Measurements from ENCODE around the gene KCNH2.

The KCNH2 gene

GRCh38 chr7:150974468-150975391, 3.4 kb downstream of the KCNH2 start:
- peak; percentile 81 for DNase-seq

DNA sequence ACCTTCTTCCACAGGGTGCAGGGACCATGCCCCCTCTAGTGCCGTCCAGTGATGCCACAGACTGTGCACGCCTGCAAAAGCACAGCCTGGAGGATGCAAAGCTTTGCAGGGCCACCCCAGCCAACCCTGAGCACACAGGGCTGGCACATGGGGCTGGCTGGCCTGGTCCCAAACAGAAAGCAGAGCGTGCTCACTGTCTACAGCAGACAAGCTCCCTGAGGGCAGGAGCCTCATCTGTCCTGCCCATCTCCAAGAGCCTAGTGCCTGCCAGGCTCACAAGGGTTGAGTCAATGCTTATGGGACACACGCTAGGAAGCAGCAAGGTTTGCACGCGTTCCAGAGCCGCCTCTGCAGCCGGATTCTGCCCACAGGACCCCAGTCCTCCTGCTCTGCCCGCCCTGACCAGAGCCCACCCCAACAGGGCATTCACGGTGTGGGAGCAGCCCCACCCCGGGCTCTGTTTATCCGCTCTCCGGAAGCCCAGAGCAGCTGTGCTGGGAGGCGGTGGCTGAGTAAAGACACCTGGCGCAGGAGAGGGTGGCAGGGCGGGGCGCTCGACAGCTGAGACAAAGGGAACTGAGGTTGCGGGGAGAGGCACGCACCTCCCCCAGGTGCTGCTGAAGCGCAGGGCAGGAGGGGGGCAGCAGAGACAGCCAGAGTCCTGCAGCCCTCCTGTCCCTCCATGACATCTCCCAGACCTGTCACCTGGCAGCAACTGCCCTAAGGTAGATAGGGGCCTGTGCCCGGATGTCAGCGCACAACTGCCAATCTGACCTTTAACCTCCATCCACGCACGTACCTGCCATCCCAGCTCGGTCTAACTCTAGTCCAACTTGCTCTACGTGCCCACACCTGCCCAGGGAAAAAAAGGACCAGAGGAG, 4.3 kb downstream of the KCNH2 start:
- DNase-seq: peak; percentile 40

- DNase-seq: no peak
Measured at GRCh38 chr7:150972741-150973140, 5.4 kb downstream of the KCNH2 start.

GRCh38 chr7:150972023-150972468, 6.1 kb downstream of the KCNH2 start:
- no peak for DNase-seq

DNA sequence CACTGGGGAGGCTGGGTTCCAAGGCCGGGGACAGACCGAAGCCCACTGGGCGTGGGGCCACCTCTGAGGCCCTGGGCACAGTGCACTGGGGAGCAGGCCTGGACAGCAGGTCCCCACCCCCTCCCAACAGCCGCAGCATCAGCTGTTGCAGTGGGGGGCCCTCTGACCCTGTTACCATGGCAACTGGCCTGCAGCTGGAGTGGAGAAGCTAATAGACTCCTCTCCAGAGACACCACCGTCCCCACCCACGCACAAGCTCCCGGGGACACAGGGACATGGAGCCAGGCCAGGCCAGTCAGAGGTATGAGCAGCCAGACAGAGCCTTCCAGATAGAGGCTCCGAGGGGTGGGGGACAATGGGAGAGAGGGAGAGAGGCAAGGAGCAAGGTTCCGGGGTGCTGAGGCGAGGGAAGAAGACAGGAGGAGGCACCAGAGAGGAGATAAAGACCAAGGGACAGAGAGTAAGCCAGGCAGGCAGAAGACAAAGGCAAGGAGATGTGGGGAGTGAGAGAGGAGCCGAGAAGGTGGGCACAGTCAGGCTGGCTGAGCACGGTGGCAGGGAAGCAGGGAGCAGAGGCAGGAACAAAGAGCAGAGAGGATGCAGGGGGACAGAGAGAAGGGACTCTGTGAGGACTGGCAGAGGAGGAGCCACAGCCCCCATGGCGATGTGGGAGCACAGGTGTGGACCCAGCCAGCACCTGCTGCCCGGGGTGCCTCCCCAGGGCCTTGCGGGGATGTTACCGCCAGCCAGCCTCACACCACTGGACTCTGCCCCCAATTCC, 6.7 kb downstream of the KCNH2 start:
- no peak for DNase-seq

GRCh38 chr7:150970424-150970823, 7.7 kb downstream of the KCNH2 start:
- no peak for DNase-seq

GRCh38 chr7:150969475-150969874, 8.6 kb downstream of the KCNH2 start:
- no peak for DNase-seq

DNA sequence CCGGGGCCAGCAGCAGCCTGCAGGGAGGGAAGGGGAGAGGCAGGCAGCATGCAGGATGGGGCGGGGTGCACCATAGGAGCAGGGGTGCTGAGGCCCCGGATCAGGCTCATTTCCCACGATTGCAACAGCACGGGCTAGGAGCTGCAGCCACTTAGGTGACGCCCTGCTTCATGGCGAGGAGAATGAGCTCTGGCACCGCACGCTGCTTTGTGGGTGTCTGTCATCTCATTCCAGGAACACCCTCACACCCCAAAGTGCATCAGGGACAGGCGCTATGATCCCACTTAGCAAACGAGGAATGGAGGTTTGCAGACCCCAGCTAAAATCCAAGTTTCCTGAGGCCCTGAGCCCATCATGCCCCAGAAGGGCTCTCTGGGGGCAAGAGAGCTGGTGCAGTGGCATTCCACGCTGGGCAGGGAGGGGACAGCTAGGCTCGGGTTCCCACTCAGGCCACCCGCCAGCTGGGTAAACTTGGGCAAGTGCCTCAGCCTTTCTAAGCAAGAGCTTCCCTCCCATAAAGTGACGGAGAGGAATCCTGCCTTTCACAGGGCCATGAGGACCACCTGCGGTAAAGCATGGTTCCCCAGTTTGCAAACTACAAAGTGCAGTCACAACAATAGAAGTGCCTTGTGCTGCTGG, 9.3 kb downstream of the KCNH2 start:
- DNase-seq: no peak

GRCh38 chr7:150968056-150968733, 9.9 kb downstream of the KCNH2 start:
- no peak for DNase-seq

DNA sequence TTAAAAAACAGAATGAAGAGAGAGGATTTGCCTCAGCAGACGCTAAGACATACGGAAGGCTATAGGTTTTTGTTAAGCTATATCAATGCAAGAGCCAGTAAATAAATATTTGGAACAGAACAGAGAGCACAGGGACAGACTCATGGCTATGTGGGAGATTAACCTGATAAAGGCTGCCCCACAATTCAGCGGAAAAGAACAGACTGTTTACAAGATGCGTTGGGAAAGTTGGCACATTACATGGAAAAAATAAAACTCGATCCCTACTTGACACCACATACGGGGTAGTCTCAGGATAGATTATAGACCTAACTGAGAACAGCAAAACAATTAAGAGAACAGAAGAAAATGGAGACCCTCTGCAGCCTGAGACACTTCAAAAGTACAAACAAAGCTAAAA, 10.8 kb downstream of the KCNH2 start:
- DNase-seq: no peak

GRCh38 chr7:150966002-150966401, 12.1 kb downstream of the KCNH2 start:
- DNase-seq: no peak

DNA sequence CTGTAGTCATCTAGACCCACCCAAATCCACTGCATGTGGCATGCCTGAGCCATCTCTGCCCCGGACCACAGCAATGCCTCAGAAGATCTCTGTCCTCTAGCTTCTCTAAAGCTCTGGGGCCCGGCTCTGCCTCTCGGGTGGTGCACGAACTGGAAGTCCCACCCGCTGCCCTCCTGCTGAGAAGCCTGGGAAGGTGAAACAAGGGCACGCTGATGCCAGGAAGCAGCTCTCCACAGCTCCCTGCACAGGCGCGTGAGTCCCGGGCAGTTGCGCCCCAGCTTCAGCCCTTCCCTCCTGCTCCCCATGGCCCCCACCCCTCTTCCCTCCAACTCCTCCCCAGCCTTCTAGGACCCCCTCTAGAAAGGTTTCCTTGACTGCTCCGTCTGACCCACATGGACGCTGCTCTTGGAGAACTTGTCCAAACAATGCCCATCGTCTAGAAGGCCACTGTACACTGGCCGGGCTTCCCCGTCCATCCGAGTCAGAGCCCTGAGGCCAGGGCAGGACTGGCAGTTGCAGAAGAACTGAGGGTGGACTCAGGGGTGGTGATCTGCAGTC, 12.8 kb downstream of the KCNH2 start:
- DNase-seq: no peak

DNA sequence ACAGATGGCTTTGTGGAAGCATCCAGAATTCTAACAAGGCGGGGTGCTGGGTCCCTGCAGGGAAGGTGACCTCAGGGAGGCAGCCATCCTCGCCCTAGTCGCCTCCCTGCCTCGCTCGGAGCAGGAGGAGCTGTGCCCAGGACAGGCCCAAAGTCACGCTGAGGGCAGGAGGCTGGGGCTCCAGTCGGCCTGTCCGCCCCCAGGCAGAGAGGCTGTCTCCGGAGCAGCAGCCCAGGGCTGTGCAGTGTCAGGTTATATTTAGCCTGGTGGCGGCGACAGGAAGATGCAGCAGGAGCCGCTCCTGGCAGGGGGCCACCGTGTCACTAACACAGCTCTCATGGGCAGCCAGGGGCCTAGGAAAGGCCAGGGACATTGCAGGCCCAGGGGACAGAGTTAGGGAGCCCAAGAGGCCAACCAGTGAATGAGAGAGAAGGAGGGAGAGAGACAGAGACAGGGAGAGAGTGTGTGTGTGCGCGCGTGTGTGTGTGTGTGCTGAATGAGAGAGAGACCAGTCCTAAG, 13.5 kb downstream of the KCNH2 start:
- DNase-seq: no peak

- DNase-seq: no peak
Measured at GRCh38 chr7:150963707-150964559, 14.2 kb downstream of the KCNH2 start.

DNA sequence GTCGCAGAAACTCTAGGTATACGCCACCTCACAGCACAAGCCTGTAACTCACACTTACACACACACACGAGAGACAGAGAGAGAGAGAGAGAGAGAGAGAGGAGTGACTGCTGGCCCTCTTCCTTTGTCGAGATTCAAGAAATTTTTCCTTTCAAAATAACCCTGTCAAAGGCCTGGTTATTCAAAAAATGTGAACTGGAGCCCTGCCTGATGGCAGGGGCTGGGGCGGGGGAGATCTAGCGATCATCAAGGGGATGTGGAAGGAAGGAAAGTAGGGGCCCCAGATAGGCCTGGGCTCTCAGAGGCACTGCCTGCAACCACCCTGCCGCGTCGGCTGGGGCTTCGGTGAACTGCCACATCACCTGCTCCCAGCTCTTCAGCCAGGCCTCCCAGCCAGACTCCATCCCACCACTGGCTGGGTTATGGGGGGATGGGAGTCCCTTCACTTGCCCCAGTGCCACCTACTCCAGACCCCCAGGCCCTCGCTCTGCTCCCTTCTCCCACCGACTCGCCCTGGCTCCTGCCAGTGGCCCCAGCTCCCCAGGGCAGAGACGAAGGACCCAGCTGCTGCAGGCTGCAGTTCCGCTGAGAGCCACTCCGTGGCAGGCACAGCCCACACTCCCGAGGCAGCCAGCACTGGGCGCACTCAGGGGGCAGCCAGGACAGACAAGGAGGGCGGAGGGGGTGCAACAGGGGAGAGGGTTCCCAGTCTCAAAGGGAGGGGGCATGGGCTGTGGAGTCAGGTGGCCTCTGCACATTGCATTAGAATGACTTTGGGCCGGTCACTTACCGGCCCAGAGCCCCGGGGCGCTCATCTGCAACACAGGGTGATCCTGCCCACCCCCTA, 15.3 kb downstream of the KCNH2 start:
- DNase-seq: peak; percentile 52

DNA sequence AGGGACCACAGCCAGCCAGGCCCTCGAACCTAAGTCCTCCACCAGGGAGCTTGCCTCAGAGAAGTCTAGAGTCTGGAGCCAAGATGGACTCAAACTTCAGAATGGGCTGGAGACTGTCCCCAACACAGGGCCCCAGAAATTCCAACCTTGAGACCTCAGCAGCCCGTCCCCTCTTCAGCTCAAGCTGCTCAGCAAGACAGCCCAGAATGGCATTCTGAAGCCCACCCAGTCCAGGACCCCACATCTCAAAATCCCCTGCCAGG, 15.9 kb downstream of the KCNH2 start:
- DNase-seq: no peak

DNA sequence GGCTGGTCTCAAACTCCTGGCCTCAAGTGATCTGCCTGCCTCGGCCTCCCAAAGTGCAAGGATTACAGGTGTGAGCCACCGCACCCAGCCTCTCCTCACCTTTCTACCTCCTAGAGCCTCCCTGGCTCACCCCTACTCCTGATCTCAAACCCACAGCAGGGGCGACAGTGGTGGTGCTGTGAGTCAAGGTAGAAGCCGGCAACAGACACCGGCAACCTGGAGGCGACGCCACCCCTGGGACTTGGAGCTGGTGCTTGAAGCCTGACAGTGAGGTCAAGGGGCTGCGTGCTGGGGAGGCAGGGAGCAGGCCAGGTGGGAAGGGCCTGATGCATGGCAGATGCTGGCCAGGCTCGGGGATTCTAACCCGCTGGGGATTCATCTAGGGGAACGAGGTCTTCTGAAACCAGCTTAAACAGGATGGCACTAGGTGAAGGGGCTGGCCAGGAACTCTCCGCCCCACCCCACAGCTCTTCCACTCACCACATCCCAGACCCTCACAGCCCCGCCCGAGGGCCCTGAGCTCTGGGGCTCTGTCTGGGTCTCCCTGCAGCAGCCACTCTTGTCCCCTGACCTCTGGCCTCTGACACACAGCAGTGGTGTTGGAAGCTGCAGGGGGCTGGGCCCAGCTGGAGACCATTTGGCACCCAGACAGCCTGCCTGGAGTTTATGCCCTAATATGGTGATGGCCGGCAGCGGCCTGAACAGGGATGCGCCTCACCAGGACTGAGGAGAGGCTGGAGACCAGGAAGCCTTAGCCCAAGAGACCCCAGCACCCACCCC, 16.4 kb downstream of the KCNH2 start:
- DNase-seq: no peak
